HepG2 (cell line): ENCODE measurements around the gene COBLL1. TPM values are rescaled to one million over a fixed set of nuclear protein-coding genes. Genes with fewer than 3 reads are reported as not detected.

Source experiments
- MED13 ChIP-seq: sonication (generic); formaldehyde crosslinking; IDR thresholded peaks from 2 replicates; pipeline ENCODE4 v1.5.0; 2020; ENCODE audit warnings: missing genetic modification reagents
- PATZ1 ChIP-seq: sonication (generic); formaldehyde crosslinking; IDR thresholded peaks from 2 replicates; pipeline ENCODE4 v1.4.0; 2020; ENCODE audit warnings: missing genetic modification reagents
- ZNF281 ChIP-seq: sonication (generic); formaldehyde crosslinking; IDR thresholded peaks from 2 replicates; pipeline ENCODE4 v1.4.0; 2020; ENCODE audit warnings: missing genetic modification reagents, borderline replicate concordance
- ZNF318 ChIP-seq: sonication (generic); formaldehyde crosslinking; IDR thresholded peaks from 2 replicates; pipeline ENCODE4 v1.4.0; 2020; ENCODE audit warnings: mild to moderate bottlenecking, missing genetic modification reagents
- ZNF652 ChIP-seq: IDR thresholded peaks from 2 replicates; pipeline ENCODE4 v1.6.1; 2016; ENCODE audit warnings: low read depth, borderline replicate concordance
- polyA plus RNA-seq, 8 experiments: library from polyadenylated mRNA; depleted of rRNA in 3 of 8; stranded (reverse) in 7 of 8; unstranded in 1 of 8; fragments of >200 nt; fragmentation: Illumina TruSeq in 4 of 8; extraction: Trizol in 4 of 8; gene quantifications; 2 replicates each; pipeline versions ENCODE4 v1.2.1 to v1.2.3, GENCODE V29; 2011 to 2016; ENCODE audit warnings: low read depth in 4 of 8, missing spikeins in 1 of 8, mixed read lengths in 1 of 8; ENCODE audit not compliant: insufficient read depth in 1 of 8
- total RNA-seq, 5 experiments: library from RNA; depleted of rRNA; stranded (reverse); fragments of >200 nt; fragmentation: Illumina TruSeq; extraction: Trizol; gene quantifications; 2 replicates each; pipeline ENCODE4 v1.2.3, GENCODE V29; 2016; ENCODE audit warnings: low read depth in 1 of 5
- TF ChIP-seq, protein P1 (sequence below): sonication (generic); formaldehyde crosslinking; IDR thresholded peaks from 2 replicates; pipeline ENCODE4 v1.9.0; 2021; ENCODE audit warnings: missing genetic modification reagents, borderline replicate concordance
- TF ChIP-seq, protein P2 (sequence below): IDR thresholded peaks from 2 replicates; pipeline ENCODE4 v1.6.1; 2016; ENCODE audit warnings: low read depth, missing genetic modification reagents, missing compliant biosample characterization

Gene COBLL1
- total and polyA plus RNA-seq, 2 of the 13 experiments (the other 11 are each of a cell fraction or from before 2014, with no cell fraction given), result 32.6 to 86.8 TPM

DNA sequence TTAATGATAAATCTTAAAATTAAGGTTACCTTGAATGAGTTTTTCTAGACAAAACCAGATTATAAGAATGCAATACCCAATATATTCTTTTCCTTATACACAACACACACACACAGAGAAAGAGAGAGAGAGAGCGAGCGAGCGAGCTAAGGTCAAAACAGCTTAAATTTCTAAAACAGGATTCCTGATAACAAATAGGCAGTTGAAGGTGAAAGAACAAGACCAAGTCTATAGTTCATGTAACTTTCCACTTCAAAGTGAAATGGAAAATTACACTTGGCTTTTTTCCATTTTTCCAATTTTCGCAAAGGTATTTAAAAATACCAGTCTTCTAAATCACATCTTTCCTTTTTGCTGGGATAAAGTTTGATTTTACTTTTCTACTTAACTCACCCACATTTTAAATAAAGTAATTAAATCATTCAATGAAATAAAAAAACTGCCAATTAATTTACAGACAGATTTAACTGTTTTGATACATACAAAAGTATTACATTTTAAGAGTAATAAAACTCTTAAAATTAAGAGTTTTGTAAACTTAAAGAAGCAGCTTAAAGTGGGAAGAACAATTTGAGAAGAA lies 98.8 kb downstream of the COBLL1 start (continued):
- TF ChIP-seq, protein P1, sequence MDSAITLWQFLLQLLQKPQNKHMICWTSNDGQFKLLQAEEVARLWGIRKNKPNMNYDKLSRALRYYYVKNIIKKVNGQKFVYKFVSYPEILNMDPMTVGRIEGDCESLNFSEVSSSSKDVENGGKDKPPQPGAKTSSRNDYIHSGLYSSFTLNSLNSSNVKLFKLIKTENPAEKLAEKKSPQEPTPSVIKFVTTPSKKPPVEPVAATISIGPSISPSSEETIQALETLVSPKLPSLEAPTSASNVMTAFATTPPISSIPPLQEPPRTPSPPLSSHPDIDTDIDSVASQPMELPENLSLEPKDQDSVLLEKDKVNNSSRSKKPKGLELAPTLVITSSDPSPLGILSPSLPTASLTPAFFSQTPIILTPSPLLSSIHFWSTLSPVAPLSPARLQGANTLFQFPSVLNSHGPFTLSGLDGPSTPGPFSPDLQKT (CRISPR knock-in tag), result no peak
- TF ChIP-seq, protein P2, sequence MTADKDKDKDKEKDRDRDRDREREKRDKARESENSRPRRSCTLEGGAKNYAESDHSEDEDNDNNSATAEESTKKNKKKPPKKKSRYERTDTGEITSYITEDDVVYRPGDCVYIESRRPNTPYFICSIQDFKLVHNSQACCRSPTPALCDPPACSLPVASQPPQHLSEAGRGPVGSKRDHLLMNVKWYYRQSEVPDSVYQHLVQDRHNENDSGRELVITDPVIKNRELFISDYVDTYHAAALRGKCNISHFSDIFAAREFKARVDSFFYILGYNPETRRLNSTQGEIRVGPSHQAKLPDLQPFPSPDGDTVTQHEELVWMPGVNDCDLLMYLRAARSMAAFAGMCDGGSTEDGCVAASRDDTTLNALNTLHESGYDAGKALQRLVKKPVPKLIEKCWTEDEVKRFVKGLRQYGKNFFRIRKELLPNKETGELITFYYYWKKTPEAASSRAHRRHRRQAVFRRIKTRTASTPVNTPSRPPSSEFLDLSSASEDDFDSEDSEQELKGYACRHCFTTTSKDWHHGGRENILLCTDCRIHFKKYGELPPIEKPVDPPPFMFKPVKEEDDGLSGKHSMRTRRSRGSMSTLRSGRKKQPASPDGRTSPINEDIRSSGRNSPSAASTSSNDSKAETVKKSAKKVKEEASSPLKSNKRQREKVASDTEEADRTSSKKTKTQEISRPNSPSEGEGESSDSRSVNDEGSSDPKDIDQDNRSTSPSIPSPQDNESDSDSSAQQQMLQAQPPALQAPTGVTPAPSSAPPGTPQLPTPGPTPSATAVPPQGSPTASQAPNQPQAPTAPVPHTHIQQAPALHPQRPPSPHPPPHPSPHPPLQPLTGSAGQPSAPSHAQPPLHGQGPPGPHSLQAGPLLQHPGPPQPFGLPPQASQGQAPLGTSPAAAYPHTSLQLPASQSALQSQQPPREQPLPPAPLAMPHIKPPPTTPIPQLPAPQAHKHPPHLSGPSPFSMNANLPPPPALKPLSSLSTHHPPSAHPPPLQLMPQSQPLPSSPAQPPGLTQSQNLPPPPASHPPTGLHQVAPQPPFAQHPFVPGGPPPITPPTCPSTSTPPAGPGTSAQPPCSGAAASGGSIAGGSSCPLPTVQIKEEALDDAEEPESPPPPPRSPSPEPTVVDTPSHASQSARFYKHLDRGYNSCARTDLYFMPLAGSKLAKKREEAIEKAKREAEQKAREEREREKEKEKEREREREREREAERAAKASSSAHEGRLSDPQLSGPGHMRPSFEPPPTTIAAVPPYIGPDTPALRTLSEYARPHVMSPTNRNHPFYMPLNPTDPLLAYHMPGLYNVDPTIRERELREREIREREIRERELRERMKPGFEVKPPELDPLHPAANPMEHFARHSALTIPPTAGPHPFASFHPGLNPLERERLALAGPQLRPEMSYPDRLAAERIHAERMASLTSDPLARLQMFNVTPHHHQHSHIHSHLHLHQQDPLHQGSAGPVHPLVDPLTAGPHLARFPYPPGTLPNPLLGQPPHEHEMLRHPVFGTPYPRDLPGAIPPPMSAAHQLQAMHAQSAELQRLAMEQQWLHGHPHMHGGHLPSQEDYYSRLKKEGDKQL (CRISPR knock-in tag), result peak; percentile 78
- peak; percentile 68; the same call in 1 of the 2 replicates for TF ChIP-seq ZNF652 (CRISPR knock-in tag)
- peak; percentile 94 for TF ChIP-seq MED13 (CRISPR knock-in tag)
- TF ChIP-seq PATZ1, result 0 out of 2 replicates have a peak, but pooled peaks have one; percentile 46
- peak; percentile 22; the same call in 1 of the 2 replicates for TF ChIP-seq ZNF281 (CRISPR knock-in tag)
- TF ChIP-seq ZNF318 (CRISPR knock-in tag), result no peak
